GM18498 (cell line): ENCODE data around the gene RCAN3.
"Not testable (repeated sequence)": the region's sequence is repeated elsewhere in the genome, so short reads cannot be mapped to it uniquely, and the experiment has no call there.

Experiments used
- ATAC-seq: cut with Tn5 transposase; IDR thresholded peaks from one replicate; pipeline ENCODE4 v1.9.1; 2021; ENCODE audit warnings: mild to moderate bottlenecking, moderate library complexity; ENCODE audit not compliant: unreplicated experiment

The RCAN3 gene

DNA sequence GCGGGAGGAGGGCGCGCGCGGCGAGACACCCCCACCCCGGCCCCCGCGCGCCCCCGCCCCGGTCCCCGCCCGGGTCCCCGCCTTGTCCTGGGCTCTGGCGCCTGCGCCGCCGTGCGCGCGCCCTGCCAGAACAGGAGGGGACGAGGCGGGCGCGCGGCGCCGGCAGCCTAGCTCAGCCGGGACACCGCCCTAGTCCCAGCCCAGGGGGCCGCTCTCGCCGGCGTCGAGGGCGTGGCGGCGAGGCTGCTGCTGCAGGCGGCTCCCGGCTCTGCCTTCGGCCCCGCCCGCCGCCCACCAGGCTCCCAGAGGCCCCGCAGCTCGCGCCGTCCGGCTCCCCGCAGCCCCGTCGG lies at the start of gene RCAN3:
RCAN3 (plus strand) TSS at position 128 of the 350 bp plus-strand sequence. CDS start 11,537 bp downstream, outside the sequence.
- peak; percentile 74 for ATAC-seq

- no peak for ATAC-seq
Observed at GRCh38 chr1:24452922-24453485, 49.6 kb upstream of the RCAN3 start.

GRCh38 chr1:24454673-24455072 lies 48.0 kb upstream of the RCAN3 start:
- no peak for ATAC-seq

- no peak for ATAC-seq
Observed at GRCh38 chr1:24455272-24455671, 47.4 kb upstream of the RCAN3 start.

DNA sequence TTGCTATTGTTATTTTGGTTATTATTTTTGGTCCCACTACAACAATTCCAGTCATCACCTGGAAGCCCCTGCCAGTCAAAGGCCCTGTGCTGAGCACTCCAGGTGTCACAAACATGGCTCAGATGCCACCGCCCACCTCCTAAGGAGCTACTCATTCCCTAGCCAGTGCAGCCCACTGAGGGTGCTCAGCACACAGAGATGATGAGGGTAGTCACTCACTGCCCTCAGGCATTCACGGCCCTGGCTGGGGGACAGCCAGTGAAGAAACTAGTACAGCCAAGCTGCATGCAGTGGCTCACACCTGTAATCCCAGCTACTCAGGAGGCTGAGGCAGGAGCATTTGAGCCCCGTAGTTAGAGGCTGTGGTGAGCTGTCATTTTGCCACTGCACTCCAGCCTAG lies 44.8 kb upstream of the RCAN3 start:
- no peak for ATAC-seq

DNA sequence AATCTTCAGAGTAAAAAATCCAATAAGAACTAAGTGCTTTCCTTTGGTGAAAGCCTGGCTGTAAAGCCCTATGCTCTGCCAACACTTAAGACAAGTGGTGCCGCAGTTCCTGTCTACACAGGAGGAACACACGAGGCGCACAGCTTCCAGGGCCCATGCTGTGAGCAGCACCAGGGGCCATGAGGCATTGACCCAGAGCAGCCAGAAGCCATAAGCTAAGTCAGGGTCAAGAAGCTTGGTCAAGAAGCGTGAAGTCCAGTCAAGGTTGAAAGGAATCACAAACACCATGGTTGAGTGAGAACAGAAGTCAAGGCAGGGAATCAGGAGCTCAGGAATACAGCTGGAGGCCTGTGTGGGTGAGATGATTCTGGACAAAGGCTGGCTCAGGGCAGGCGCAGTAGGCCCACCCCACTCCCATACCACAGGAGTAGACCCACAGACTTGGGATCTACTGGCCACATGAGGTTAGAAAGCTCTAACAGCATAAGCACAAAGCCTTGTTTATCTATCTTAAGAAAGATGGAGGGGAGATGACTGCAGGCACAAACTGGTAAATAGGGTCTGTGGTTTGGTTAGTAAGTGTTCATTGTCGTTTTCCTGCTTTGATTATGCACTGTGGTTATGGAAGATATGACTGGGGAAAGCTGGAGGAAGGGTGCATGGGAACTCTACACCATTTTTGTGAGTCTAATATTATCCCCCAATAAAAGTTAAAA lies 42.9 kb upstream of the RCAN3 start:
- ATAC-seq = no peak

- not testable (repeated sequence) for ATAC-seq
Observed at GRCh38 chr1:24462128-24462527, 40.5 kb upstream of the RCAN3 start.

GRCh38 chr1:24463776-24464735 lies 38.6 kb upstream of the RCAN3 start:
- ATAC-seq = no peak

DNA sequence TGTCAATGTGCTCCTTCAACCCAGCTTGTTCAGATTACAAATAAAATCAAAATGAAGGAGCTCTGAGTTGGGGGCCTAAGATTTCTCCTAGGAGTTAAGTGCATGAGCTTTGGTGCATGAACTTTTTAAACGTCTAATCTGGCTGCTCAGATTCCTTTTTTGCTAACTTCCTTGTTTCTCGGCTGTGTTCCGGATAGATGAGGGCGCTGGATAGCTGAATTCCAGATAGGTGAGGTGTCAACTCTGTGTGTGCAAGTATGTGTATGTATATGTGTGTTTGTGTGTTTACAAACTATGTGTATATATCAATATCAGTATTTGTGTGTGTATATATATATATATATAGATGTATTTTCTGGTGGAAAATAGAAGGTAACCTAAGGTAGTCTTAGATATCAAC lies 37.5 kb upstream of the RCAN3 start:
- ATAC-seq = no peak

DNA sequence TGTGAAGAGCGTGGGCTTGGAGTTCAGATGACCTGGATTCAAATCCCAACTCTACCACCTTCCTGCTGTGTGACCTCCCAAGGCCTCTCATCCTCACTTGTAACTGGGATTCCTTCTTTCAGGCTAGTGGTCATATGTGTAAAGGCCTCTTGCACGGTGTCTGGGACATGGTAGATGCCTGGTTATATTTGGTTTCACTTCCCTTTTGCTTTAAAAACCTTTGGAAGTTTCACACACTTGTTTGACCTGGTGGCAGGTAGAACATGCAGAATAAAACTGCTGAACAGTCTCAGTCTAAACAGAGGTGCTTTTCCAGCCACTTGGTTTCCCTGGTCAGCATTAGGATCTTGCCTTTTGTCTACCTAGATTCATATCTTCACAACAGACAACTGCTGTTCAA lies 37.0 kb upstream of the RCAN3 start:
- no peak for ATAC-seq

- ATAC-seq = no peak
Observed at GRCh38 chr1:24468685-24469316, 33.8 kb upstream of the RCAN3 start.

DNA sequence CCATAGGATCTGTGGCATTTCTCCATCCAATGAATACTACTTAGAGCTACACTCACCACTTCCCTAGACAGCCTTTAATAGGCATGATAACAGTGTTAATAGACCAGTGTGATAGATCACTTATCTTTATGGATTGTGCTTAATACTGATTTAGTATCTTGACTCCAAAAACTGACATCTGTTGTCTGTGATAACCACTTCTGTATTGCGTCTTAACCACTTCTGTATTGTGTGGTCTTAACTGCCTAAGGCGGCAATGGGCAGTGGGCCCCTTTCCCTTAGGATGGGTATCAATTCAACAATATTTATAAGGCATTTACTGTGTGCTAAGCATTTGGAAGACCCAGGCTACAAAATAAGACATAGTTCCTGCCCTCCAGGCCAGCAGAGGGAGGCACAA lies 32.0 kb upstream of the RCAN3 start:
- ATAC-seq = no peak

DNA sequence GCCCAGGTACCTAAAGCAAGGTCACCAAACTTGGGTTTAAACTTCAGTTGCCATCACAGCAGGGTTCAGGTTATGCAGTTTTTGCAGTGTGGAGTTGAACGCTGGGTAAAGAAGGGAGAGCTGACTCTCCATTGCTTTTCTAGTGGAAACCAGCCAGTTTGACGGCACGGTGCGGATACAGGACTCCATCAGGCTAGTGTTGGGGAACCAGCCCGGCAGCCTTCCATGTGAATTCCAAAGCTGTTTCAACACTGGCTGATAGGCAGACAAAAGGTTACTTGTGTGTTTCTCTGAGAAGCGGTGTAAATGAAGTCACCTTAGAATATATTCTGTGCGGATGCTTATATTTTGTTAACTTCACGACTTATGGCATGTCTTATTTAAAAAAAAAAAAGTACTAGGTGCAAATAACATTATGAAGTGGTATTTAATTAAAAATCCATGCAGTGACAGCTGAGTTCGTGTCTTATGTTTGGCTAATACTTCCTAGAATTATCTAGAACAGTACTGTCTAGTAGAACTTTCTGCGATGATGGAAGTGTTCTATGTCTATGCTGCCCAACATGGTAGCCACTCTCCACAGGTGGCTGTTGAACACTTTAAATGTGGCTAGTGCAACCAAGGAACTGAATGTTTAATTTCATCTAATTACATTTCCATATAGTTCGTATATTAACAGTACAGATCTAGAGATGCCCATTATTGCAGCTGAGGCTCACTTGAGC lies 29.9 kb upstream of the RCAN3 start:
- no peak for ATAC-seq

DNA sequence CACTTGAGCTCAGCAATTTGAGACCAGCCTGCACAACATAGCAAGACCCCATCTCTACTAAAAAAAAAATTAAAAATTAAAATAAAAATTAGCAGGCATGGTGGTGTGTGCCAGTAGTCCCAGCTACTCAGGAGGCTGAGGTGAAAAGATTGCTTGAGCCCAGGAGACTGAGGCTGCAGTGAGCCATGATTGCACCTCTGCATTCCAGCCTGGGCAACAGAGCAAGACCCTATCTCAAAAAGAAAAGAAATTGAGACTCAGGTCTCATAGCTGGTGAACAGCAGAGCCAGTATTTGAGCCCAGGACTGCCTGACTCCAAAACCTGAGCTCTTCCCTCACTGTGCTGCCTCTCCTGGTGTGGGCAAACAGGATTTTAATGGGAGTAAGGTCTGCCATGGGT lies 28.4 kb upstream of the RCAN3 start:
- ATAC-seq = no peak

GRCh38 chr1:24475700-24476099 lies 26.9 kb upstream of the RCAN3 start:
- no peak for ATAC-seq

- ATAC-seq = no peak
Observed at GRCh38 chr1:24476571-24476970, 26.1 kb upstream of the RCAN3 start.

GRCh38 chr1:24477309-24477708 lies 25.3 kb upstream of the RCAN3 start:
- no peak for ATAC-seq

DNA sequence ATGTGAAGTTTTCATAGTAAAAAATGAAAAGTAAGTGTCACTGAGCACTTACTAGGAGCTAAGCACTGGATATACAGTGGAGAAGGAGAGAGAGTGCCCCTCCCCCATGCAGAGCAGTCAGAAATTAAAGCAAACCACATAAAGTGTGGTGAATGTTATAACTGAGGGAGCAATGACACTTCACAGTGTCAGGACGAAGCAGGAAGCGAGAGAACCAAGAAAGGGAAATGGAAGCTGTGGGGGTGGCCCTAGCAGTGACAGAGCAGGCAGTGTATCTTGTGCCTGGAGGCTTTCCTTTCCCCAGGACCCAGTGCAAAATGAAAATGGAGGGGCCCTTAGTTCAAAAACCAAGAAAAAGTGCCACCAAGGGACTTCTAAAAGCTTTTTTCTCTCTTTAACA lies 21.5 kb upstream of the RCAN3 start:
- peak; percentile 74 for ATAC-seq

GRCh38 chr1:24481843-24482610 lies 20.6 kb upstream of the RCAN3 start:
- ATAC-seq = no peak

DNA sequence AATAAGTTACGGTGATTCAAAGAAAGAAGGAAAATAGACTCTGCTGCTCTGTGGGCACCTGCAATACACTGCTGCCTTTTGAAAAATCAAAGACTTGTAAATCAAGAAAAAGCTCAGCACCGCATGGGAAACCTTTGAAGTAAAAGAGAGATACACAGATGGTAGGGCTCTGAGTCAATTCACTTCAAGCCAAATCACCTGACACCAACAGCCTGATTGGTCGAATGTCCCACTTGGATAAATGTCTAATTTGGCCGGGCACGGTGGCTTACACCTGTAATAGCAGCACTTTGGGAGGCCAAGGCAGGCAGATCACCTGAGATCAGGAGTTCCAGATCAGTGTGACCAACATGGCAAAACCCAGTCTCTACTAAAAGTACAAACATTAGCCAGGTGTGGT lies 19.2 kb upstream of the RCAN3 start:
- no peak for ATAC-seq
